Prostate gland (tissue), 2 donors: ENCODE results near the gene KCNMB1.

Experiments used
- POLR2AphosphoS5 ChIP-seq: sonication (generic); formaldehyde crosslinking; IDR thresholded peaks from one replicate; pipeline ENCODE4 v1.6.1; 2017; ENCODE audit warnings: antibody characterized with exemption
- TF ChIP-seq, protein P1 (sequence below), 4 experiments: fragments of 200-600 bp in 2 of 4; fragments of 450-650 bp in 2 of 4; sonication (generic) in 2 of 4; IDR thresholded peaks; 1 replicate in 3 of 4; 2 replicates in 1 of 4; pipeline ENCODE4 v1.5.1; 2016 to 2019; ENCODE audit warnings: antibody characterized with exemption in 4 of 4, mild to moderate bottlenecking in 2 of 4, moderate library complexity in 2 of 4

- TF ChIP-seq, protein P1, sequence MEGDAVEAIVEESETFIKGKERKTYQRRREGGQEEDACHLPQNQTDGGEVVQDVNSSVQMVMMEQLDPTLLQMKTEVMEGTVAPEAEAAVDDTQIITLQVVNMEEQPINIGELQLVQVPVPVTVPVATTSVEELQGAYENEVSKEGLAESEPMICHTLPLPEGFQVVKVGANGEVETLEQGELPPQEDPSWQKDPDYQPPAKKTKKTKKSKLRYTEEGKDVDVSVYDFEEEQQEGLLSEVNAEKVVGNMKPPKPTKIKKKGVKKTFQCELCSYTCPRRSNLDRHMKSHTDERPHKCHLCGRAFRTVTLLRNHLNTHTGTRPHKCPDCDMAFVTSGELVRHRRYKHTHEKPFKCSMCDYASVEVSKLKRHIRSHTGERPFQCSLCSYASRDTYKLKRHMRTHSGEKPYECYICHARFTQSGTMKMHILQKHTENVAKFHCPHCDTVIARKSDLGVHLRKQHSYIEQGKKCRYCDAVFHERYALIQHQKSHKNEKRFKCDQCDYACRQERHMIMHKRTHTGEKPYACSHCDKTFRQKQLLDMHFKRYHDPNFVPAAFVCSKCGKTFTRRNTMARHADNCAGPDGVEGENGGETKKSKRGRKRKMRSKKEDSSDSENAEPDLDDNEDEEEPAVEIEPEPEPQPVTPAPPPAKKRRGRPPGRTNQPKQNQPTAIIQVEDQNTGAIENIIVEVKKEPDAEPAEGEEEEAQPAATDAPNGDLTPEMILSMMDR (IDR thresholded peaks at IDR 0.05) = no peak
- no peak for TF ChIP-seq POLR2AphosphoS5
These were observed 28.1 kb downstream of the KCNMB1 start for GRCh38 chr5:170361116-170361515.
